ENCODE results near the gene ACVRL1.

DNA sequence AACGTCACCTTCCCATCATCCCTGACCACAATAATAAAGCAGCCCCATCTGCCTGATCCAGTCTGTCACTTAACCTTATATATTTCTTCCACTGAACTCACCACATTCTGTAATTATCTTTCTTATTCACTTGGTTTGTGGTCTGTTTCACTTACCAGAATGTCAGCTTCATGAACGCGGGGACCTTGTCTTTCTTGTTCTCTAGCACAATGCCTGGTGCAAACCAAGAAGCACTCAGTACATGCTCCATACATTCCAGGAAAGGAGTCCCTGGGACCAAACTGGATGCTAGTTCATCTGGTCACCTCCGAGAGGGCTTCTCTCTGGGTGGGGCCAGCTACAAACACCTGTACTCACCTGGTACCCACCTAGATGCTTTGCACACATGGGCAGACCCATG lies 36.8 kb upstream of the ACVRL1 start:
- TF ChIP-seq, protein P1, sequence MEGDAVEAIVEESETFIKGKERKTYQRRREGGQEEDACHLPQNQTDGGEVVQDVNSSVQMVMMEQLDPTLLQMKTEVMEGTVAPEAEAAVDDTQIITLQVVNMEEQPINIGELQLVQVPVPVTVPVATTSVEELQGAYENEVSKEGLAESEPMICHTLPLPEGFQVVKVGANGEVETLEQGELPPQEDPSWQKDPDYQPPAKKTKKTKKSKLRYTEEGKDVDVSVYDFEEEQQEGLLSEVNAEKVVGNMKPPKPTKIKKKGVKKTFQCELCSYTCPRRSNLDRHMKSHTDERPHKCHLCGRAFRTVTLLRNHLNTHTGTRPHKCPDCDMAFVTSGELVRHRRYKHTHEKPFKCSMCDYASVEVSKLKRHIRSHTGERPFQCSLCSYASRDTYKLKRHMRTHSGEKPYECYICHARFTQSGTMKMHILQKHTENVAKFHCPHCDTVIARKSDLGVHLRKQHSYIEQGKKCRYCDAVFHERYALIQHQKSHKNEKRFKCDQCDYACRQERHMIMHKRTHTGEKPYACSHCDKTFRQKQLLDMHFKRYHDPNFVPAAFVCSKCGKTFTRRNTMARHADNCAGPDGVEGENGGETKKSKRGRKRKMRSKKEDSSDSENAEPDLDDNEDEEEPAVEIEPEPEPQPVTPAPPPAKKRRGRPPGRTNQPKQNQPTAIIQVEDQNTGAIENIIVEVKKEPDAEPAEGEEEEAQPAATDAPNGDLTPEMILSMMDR (IDR thresholded peaks at IDR 0.05; ENCODE audit: low read depth, low read length) = no peak
- TF ChIP-seq MYC (IDR thresholded peaks at IDR 0.05; ENCODE audit: low read depth, low read length) = no peak
- TF ChIP-seq, protein P2, sequence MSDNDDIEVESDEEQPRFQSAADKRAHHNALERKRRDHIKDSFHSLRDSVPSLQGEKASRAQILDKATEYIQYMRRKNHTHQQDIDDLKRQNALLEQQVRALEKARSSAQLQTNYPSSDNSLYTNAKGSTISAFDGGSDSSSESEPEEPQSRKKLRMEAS (IDR thresholded peaks at IDR 0.05; ENCODE audit: low read depth, low read length) = no peak
- no peak for TF ChIP-seq POLR2A (IDR thresholded peaks at IDR 0.05; ENCODE audit: extremely low read depth, insufficient read length)
